ENCODE data around the gene TRIM16. TPM values are rescaled to one million over a fixed set of nuclear protein-coding genes. Genes with fewer than 3 reads are reported as not detected.
"Not testable (repeated sequence)": the region's sequence is repeated elsewhere in the genome, so short reads cannot be mapped to it uniquely, and the experiment has no call there.

The TRIM16 gene
- 10 to 100 TPM; 27.2 to 30.4 TPM for total RNA-seq

- intact Hi-C loops (cut with DNase I); H3K27ac ChIP-seq; H3K9me3 ChIP-seq; H3K36me3 ChIP-seq; H3K4me1 ChIP-seq; H3K27me3 ChIP-seq: not testable (repeated sequence)
- peak; percentile 86 for DNase-seq
- Histone ChIP-seq H3K4me3 (peak within 1 kb of the TSS; percentile 39), H3K9ac (ENCODE audit: low read depth in 2 of 2, low read length in 2 of 2) (peak within 1 kb of the TSS; percentile 24 to 51)
Observed at GRCh38 chr17:15683824-15684478, at the start of gene TRIM16. Gene TRIM16, minus strand, starts transcription at chr17:15684311. Its CDS starts 32,702 bp downstream, at chr17:15651609.

GRCh38 chr17:15733174-15733789 is 49.2 kb upstream of the TRIM16 start:
- H3K9me3 ChIP-seq; H3K4me3 ChIP-seq; intact Hi-C loops (cut with DNase I); DNase-seq; H3K27me3 ChIP-seq; H3K36me3 ChIP-seq; H3K9ac ChIP-seq (ENCODE audit: low read depth in 2 of 2, low read length in 2 of 2); H3K27ac ChIP-seq; H3K4me1 ChIP-seq: not testable (repeated sequence)

- H3K27me3 ChIP-seq; intact Hi-C loops (cut with DNase I); H3K9ac ChIP-seq (ENCODE audit: low read depth in 2 of 2, low read length in 2 of 2); H3K4me3 ChIP-seq; H3K36me3 ChIP-seq; H3K9me3 ChIP-seq; DNase-seq; H3K4me1 ChIP-seq; H3K27ac ChIP-seq: not testable (repeated sequence)
Observed at GRCh38 chr17:15731900-15732299, 47.8 kb upstream of the TRIM16 start, which contains the start of gene TBC1D26. Gene TBC1D26, plus strand, starts transcription at chr17:15732283. Its CDS starts 3,066 bp downstream, at chr17:15735349.

GRCh38 chr17:15730535-15730934 is 46.4 kb upstream of the TRIM16 start:
- H3K9me3 ChIP-seq; H3K9ac ChIP-seq (ENCODE audit: low read depth in 2 of 2, low read length in 2 of 2); H3K27me3 ChIP-seq; H3K27ac ChIP-seq; H3K36me3 ChIP-seq; H3K4me1 ChIP-seq; H3K4me3 ChIP-seq; intact Hi-C loops (cut with DNase I); DNase-seq: not testable (repeated sequence)

- DNase-seq; H3K4me1 ChIP-seq; intact Hi-C loops (cut with DNase I); H3K27ac ChIP-seq; H3K9ac ChIP-seq (ENCODE audit: low read depth in 2 of 2, low read length in 2 of 2); H3K36me3 ChIP-seq; H3K9me3 ChIP-seq; H3K4me3 ChIP-seq; H3K27me3 ChIP-seq: not testable (repeated sequence)
Observed at GRCh38 chr17:15716601-15717563, 32.8 kb upstream of the TRIM16 start.

- H3K4me3 ChIP-seq; H3K4me1 ChIP-seq; H3K27me3 ChIP-seq; DNase-seq; intact Hi-C loops (cut with DNase I); H3K27ac ChIP-seq; H3K9me3 ChIP-seq; H3K9ac ChIP-seq (ENCODE audit: low read depth in 2 of 2, low read length in 2 of 2); H3K36me3 ChIP-seq: not testable (repeated sequence)
Observed at GRCh38 chr17:15708879-15709278, 24.8 kb upstream of the TRIM16 start.

- intact Hi-C loops (cut with DNase I); H3K4me3 ChIP-seq; H3K4me1 ChIP-seq; H3K9ac ChIP-seq (ENCODE audit: low read depth in 2 of 2, low read length in 2 of 2); H3K9me3 ChIP-seq; H3K27me3 ChIP-seq; H3K36me3 ChIP-seq; H3K27ac ChIP-seq; DNase-seq: not testable (repeated sequence)
Observed at GRCh38 chr17:15704813-15705212, 20.7 kb upstream of the TRIM16 start.

GRCh38 chr17:15704239-15704638 is 20.1 kb upstream of the TRIM16 start:
- H3K9me3 ChIP-seq; H3K27me3 ChIP-seq; H3K4me1 ChIP-seq; intact Hi-C loops (cut with DNase I); H3K36me3 ChIP-seq; H3K27ac ChIP-seq; H3K4me3 ChIP-seq; DNase-seq; H3K9ac ChIP-seq (ENCODE audit: low read depth in 2 of 2, low read length in 2 of 2): not testable (repeated sequence)

GRCh38 chr17:15699937-15700336 is 15.8 kb upstream of the TRIM16 start:
- intact Hi-C loops (cut with DNase I); DNase-seq; H3K36me3 ChIP-seq; H3K27me3 ChIP-seq; H3K9me3 ChIP-seq; H3K4me1 ChIP-seq; H3K27ac ChIP-seq: not testable (repeated sequence)
- peak overlapping the region; percentile 45 for H3K4me3 ChIP-seq
- H3K9ac ChIP-seq (ENCODE audit: low read depth in 2 of 2, low read length in 2 of 2) = peak overlapping the region in 1 of 2 donors; percentile 24

GRCh38 chr17:15699413-15699924 is 15.4 kb upstream of the TRIM16 start, which contains the start of gene ZNF286A:
Gene ZNF286A, plus strand, starts transcription at chr17:15699752. Its CDS starts 578 bp downstream, at chr17:15700330.
- H3K36me3 ChIP-seq; H3K27me3 ChIP-seq; H3K27ac ChIP-seq; intact Hi-C loops (cut with DNase I); H3K4me1 ChIP-seq; H3K9me3 ChIP-seq: not testable (repeated sequence)
- peak within 1 kb of the TSS; percentile 45 for H3K4me3 ChIP-seq
- DNase-seq = peak; percentile 100
- peak within 1 kb of the TSS; percentile 19 to 24 for H3K9ac ChIP-seq (ENCODE audit: low read depth in 2 of 2, low read length in 2 of 2)

GRCh38 chr17:15698967-15699366 is 14.9 kb upstream of the TRIM16 start:
- H3K36me3 ChIP-seq; H3K4me1 ChIP-seq; intact Hi-C loops (cut with DNase I); H3K27me3 ChIP-seq; H3K27ac ChIP-seq; H3K9me3 ChIP-seq; DNase-seq: not testable (repeated sequence)
- H3K9ac ChIP-seq (ENCODE audit: low read depth in 2 of 2, low read length in 2 of 2) = peak overlapping the region in 1 of 2 donors; percentile 19
- H3K4me3 ChIP-seq = peak overlapping the region; percentile 45

GRCh38 chr17:15687494-15687893 is 3.4 kb upstream of the TRIM16 start:
- intact Hi-C loops (cut with DNase I); H3K9ac ChIP-seq (ENCODE audit: low read depth in 2 of 2, low read length in 2 of 2); H3K36me3 ChIP-seq; H3K27me3 ChIP-seq; H3K4me3 ChIP-seq; H3K4me1 ChIP-seq; DNase-seq; H3K27ac ChIP-seq; H3K9me3 ChIP-seq: not testable (repeated sequence)

GRCh38 chr17:15683135-15683534 is 976 bp downstream of the TRIM16 start:
- H3K27ac ChIP-seq; intact Hi-C loops (cut with DNase I); H3K36me3 ChIP-seq; H3K9me3 ChIP-seq; H3K27me3 ChIP-seq; DNase-seq; H3K4me1 ChIP-seq; H3K4me3 ChIP-seq; H3K9ac ChIP-seq (ENCODE audit: low read depth in 2 of 2, low read length in 2 of 2): not testable (repeated sequence)
